Body of pancreas (tissue), 4 donors: ENCODE results near the gene CDKN1A. TPM values are rescaled to one million over a fixed set of nuclear protein-coding genes. Genes with fewer than 3 reads are reported as not detected.

Source experiments
- ATAC-seq: fragments of 150-250 bp; one replicate; pipeline ENCODE4 v1.9.1; 2016
- DNase-seq, 4 donors: peaks; one replicate each; pipeline ENCODE4 v3.0.0-alpha.2; 2019
- H3K27ac ChIP-seq, 4 donors: fragments of 200-600 bp; sonication (generic); 1 replicate in 3 of 4; 2 replicates in 1 of 4; pipeline versions ENCODE4 v1.5.1 to v1.6.1; 2016 to 2019; ENCODE audit warnings: mild to moderate bottlenecking in 1 of 4, mixed read lengths in 1 of 4, moderate library complexity in 1 of 4
- H3K27me3 ChIP-seq, 2 donors: fragments of 200-600 bp; sonication (generic); one replicate each; pipeline ENCODE4 v1.6.0; 2016; ENCODE audit warnings: mild to moderate bottlenecking in 1 of 2
- H3K36me3 ChIP-seq, 2 donors: fragments of 200-600 bp; sonication (generic); replicated peaks in 1 of 2; 2 replicates each; pipeline ENCODE4 v1.5.1; 2016; ENCODE audit warnings: low read depth in 2 of 2; ENCODE audit not compliant: insufficient read depth in 1 of 2
- H3K4me1 ChIP-seq: fragments of 200-600 bp; sonication (generic); one replicate; pipeline ENCODE4 v1.6.0; 2016
- H3K4me3 ChIP-seq, 2 donors: fragments of 200-600 bp; sonication (generic); 1 replicate in 1 of 2; 2 replicates in 1 of 2; pipeline ENCODE4 v1.5.1; 2016 to 2019
- H3K9me3 ChIP-seq, 3 donors: fragments of 200-600 bp; sonication (generic); 1 replicate in 2 of 3; 2 replicates in 1 of 3; pipeline ENCODE4 v1.5.1; 2016
- POLR2A ChIP-seq, 3 donors: fragments of 450-650 bp; IDR thresholded peaks; one replicate each; pipeline ENCODE4 v1.6.1; 2016; ENCODE audit warnings: antibody characterized with exemption in 3 of 3, mild to moderate bottlenecking in 2 of 3
- WGBS, 2 donors: methylation state at CpG; one replicate each; pipeline ENCODE4 v1.1.5; 2017; 5-methylcytosine and 5-hydroxymethylcytosine counted together
- intact Hi-C: fragments of 100-400 bp; cut with DNase I; formaldehyde crosslinking; loops from one replicate; pipeline ENCODE4 v1.15.1; 2023
- total RNA-seq, 2 donors: library from RNA; depleted of rRNA; stranded (reverse); fragments of >200 nt; gene quantifications; one replicate each; pipeline ENCODE4 v1.1.0, GENCODE V29; 2016
- TF ChIP-seq, protein P1 (sequence below), 7 experiments: fragments of 450-650 bp in 4 of 7; fragments of 200-600 bp in 3 of 7; sonication (generic) in 3 of 7; IDR thresholded peaks; one replicate each; pipeline ENCODE4 v1.5.1; 2016 to 2019; ENCODE audit warnings: antibody characterized with exemption in 7 of 7

Gene CDKN1A
- total RNA-seq, 2 donors from 2014 or later: 75.2 to 84.3 TPM

DNA sequence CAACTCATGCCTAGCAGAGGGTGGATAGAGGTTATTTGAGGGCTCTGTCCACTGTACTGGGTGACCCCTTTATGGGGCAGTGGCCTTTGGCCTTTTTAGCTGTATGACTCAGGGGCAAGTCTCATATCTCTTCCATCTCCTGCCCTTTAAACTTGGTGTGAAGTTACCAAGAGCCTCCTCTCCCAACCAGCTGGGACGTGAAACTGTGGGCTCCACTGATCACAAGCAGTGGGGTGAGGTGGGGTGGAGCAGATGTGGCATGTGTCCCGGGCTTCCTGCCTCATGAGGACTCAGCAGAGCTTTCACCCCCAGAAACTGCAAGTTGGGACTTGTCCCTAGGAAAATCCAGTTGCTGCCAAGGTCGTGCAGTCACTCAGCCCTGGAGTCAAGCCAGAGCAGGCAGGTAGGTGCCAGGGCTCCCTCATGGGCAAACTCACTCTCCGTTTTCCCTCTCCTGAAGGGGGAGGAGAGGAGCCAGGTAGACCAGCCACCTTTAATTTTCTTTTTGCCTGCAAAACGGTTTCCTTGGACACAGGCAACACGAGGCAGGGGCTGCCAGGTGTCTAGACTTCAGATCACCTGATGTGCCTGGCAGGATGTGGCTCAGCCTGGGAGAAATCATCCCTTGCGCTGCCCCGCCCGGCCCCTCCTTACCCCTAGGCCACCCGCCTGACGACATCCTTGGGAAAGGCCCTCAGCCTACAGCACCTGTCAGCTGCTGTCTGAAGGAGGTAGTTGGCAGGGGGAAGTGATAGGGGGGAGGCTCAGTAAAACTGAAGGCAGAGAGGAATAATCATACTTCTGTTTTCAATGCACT lies 4.0 kb downstream of the CDKN1A start:
- Histone ChIP-seq H3K9me3 (no peaks in the 10 kb centered on the region), H3K27ac (peak overlapping the region; percentile 79 to 88 (median 85)), H3K36me3 (peaks cover 18 to 27% of the 10 kb centered on the region in 2 donors), H3K4me1 (peaks cover 52% of the 10 kb centered on the region), H3K27me3 (no peaks in the 10 kb centered on the region), H3K4me3 (no peak overlapping the region)
- peak in 2 of 3 donors; percentile 21 to 43 for TF ChIP-seq POLR2A (IDR thresholded peaks at IDR 0.05)
- TF ChIP-seq, protein P1, sequence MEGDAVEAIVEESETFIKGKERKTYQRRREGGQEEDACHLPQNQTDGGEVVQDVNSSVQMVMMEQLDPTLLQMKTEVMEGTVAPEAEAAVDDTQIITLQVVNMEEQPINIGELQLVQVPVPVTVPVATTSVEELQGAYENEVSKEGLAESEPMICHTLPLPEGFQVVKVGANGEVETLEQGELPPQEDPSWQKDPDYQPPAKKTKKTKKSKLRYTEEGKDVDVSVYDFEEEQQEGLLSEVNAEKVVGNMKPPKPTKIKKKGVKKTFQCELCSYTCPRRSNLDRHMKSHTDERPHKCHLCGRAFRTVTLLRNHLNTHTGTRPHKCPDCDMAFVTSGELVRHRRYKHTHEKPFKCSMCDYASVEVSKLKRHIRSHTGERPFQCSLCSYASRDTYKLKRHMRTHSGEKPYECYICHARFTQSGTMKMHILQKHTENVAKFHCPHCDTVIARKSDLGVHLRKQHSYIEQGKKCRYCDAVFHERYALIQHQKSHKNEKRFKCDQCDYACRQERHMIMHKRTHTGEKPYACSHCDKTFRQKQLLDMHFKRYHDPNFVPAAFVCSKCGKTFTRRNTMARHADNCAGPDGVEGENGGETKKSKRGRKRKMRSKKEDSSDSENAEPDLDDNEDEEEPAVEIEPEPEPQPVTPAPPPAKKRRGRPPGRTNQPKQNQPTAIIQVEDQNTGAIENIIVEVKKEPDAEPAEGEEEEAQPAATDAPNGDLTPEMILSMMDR (IDR thresholded peaks at IDR 0.05): peak in 3 of 7 experiments; percentile 8 to 23 (median 18)
- DNase-seq: peak; percentile 92 to 96 (median 94)
- ATAC-seq: peak; percentile 34
- 5 to 9% methylated on average over 8 to 11 of the region's 11 CpGs for whole genome bisulfite sequencing, 2 donors
- intact Hi-C loops: no loop called here

DNA sequence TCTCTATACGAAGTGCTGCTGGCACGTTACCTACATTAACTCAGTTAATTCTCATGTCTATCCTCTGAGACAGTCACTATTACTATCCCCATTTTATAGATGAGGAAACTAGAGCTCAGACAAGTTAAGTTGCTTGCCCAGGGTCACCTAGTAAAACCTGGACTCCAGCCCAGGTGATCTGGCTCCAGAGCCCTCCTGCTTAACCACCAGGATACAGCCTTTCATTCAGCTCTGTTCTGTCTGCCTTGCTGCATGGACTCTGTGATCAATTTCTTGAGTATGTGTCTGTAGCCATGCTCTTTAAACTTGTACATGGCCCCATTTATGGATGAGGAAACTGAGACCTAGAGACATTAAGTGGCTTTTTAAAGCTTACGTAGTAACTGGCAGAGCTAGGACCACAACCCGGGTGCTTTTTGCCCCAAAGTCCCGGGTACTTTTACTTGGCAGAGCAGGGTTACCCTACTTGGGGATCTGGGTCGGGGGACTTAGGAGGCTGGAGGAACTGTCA lies 4.7 kb downstream of the CDKN1A start:
- ATAC-seq: no peak
- H3K27me3 ChIP-seq: no peaks in the 10 kb centered on the region
- intact Hi-C loops: no loop called here
- H3K9me3 ChIP-seq: no peaks in the 10 kb centered on the region
- peaks cover 46% of the 10 kb centered on the region for H3K4me1 ChIP-seq
- no peak overlapping the region for H3K4me3 ChIP-seq
- no peak for TF ChIP-seq POLR2A (IDR thresholded peaks at IDR 0.05)
- TF ChIP-seq, protein P1 (IDR thresholded peaks at IDR 0.05): no peak
- peak overlapping the region; percentile 79 to 88 (median 85) for H3K27ac ChIP-seq
- peaks cover 18 to 27% of the 10 kb centered on the region in 2 donors for H3K36me3 ChIP-seq
- DNase-seq: peak; percentile 56 to 77 (median 64)
- 28 to 30% methylated on average over 6 of the region's 6 CpGs for WGBS, 2 donors

DNA sequence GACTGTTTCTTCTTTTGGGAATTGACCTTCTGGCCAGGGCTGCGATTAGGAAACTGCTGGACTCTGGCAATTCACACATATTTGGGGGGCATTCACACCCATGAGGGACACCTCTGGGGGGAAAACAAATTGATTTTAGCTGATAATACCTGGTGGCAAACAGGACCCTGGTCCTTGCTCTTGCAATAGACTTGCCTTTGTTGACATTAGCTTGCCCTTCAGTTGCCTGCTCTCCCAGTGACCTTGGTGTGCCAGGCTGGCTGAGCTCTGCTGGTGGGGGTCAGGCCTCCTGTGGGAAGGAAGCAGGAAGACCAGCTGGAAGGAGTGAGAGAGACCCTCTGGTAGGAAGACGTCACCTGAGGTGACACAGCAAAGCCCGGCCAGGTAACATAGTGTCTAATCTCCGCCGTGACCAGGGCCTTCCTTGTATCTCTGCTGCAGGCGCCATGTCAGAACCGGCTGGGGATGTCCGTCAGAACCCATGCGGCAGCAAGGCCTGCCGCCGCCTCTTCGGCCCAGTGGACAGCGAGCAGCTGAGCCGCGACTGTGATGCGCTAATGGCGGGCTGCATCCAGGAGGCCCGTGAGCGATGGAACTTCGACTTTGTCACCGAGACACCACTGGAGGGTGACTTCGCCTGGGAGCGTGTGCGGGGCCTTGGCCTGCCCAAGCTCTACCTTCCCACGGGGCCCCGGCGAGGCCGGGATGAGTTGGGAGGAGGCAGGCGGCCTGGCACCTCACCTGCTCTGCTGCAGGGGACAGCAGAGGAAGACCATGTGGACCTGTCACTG lies 5.3 kb downstream of the CDKN1A start:
- H3K4me3 ChIP-seq: no peak overlapping the region
- H3K27me3 ChIP-seq: no peaks in the 10 kb centered on the region
- DNase-seq (peak; percentile 50 to 72 (median 68)), ATAC-seq (no peak)
- H3K27ac ChIP-seq: peak overlapping the region; percentile 22 to 88 (median 85)
- H3K4me1 ChIP-seq: peaks cover 44% of the 10 kb centered on the region
- H3K36me3 ChIP-seq: peaks cover 18 to 27% of the 10 kb centered on the region in 2 donors
- 73% methylated on average over 25 to 29 of the region's 29 CpGs for WGBS, 2 donors
- peak in 1 of 3 donors; percentile 16 for TF ChIP-seq POLR2A (IDR thresholded peaks at IDR 0.05)
- TF ChIP-seq, protein P1 (IDR thresholded peaks at IDR 0.05): no peak
- H3K9me3 ChIP-seq: no peaks in the 10 kb centered on the region
- intact Hi-C loops: no loop called here

DNA sequence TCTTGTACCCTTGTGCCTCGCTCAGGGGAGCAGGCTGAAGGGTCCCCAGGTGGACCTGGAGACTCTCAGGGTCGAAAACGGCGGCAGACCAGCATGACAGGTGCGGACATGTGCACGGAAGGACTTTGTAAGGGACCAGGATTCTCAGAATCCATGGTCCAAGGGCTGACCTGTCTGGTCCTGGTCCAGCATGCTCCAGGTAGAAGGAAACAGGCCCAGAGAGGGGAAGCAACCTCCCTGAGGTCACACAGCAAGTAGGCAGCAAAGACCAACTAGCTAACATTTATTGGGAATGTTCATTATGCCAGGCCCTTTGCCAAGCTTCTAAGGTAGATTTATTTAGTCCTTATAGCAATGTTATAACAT lies 5.9 kb downstream of the CDKN1A start:
- intact Hi-C loops: no loop called here
- TF ChIP-seq POLR2A (IDR thresholded peaks at IDR 0.05): no peak
- TF ChIP-seq, protein P1 (IDR thresholded peaks at IDR 0.05): no peak
- ATAC-seq (no peak), DNase-seq (no peak)
- no peak overlapping the region for H3K4me3 ChIP-seq
- peaks cover 44% of the 10 kb centered on the region for H3K4me1 ChIP-seq
- no peaks in the 10 kb centered on the region for H3K27me3 ChIP-seq
- 92 to 95% methylated on average over 6 of the region's 6 CpGs for WGBS, 2 donors
- H3K27ac ChIP-seq: peak overlapping the region in 2 of 4 donors; percentile 83 to 88
- H3K36me3 ChIP-seq: peaks cover 18 to 27% of the 10 kb centered on the region in 2 donors
- H3K9me3 ChIP-seq: no peaks in the 10 kb centered on the region
